NCI-H524 (cell line): Measurements from ENCODE around the gene ZNF358.

ENCODE experiments used
- DNase-seq, 2 experiments: peaks; one replicate each; lab custom pipeline; 2025; lab: John Stamatoyannopoulos, UW

Gene ZNF358

GRCh38 chr19:7489609-7490044 lies 26.3 kb upstream of the ZNF358 start:
- DNase-seq = no peak

GRCh38 chr19:7492142-7492541 lies 23.8 kb upstream of the ZNF358 start:
- no peak for DNase-seq

GRCh38 chr19:7492558-7492957 lies 23.3 kb upstream of the ZNF358 start:
- DNase-seq = no peak

GRCh38 chr19:7494416-7495098 lies 21.3 kb upstream of the ZNF358 start:
- DNase-seq = peak in 1 of 2 experiments; percentile 10

GRCh38 chr19:7497292-7497691 lies 18.6 kb upstream of the ZNF358 start:
- peak; percentile 22 to 35 for DNase-seq

GRCh38 chr19:7500811-7501450 lies 15.0 kb upstream of the ZNF358 start:
- DNase-seq = peak; percentile 79 to 93

- DNase-seq = no peak
These were observed 13.4 kb upstream of the ZNF358 start for GRCh38 chr19:7502552-7502951.

- DNase-seq = no peak
These were observed 11.2 kb upstream of the ZNF358 start for GRCh38 chr19:7504684-7505083.

- DNase-seq = no peak
These were observed 10.6 kb upstream of the ZNF358 start for GRCh38 chr19:7505288-7505681.

GRCh38 chr19:7505682-7506384 lies 10.1 kb upstream of the ZNF358 start:
- DNase-seq = no peak

GRCh38 chr19:7506385-7507328 lies 9.2 kb upstream of the ZNF358 start:
- DNase-seq = peak in 1 of 2 experiments; percentile 23

GRCh38 chr19:7507884-7508283 lies 8.0 kb upstream of the ZNF358 start:
- no peak for DNase-seq

- DNase-seq = no peak
These were observed 6.3 kb upstream of the ZNF358 start for GRCh38 chr19:7509625-7510024.

- DNase-seq = peak; percentile 98 to 99
These were observed 3.5 kb upstream of the ZNF358 start for GRCh38 chr19:7512400-7512851.

- DNase-seq = peak in 1 of 2 experiments; percentile 67
These were observed 1.9 kb upstream of the ZNF358 start for GRCh38 chr19:7513809-7514642.

GRCh38 chr19:7515110-7515644 lies 726 bp upstream of the ZNF358 start:
- DNase-seq = no peak

- DNase-seq = peak in 1 of 2 experiments; percentile 24
These were observed 430 bp downstream of the ZNF358 start for GRCh38 chr19:7516333-7516732.

- no peak for DNase-seq
These were observed 975 bp downstream of the ZNF358 start for GRCh38 chr19:7516878-7517277.

GRCh38 chr19:7519361-7520130 lies 3.6 kb downstream of the ZNF358 start:
- DNase-seq = no peak
